GM21367 (cell line): ENCODE measurements around the gene TOPORS.
"Not testable (repeated sequence)": the region's sequence is repeated elsewhere in the genome, so short reads cannot be mapped to it uniquely, and the experiment has no call there.

Experiments used
- ATAC-seq: cut with Tn5 transposase; IDR thresholded peaks from one replicate; pipeline ENCODE4 v1.9.1; 2021; ENCODE audit not compliant: unreplicated experiment

Gene TOPORS

GRCh38 chr9:32552172-32552872 is at the start of gene TOPORS, which contains the start of gene SMIM27:
Gene TOPORS, minus strand, starts transcription at chr9:32552586. Its CDS starts 150 bp downstream, at chr9:32552436.
Gene SMIM27, plus strand, starts transcription at chr9:32552327. Its CDS starts 108 bp downstream, at chr9:32552435.
- ATAC-seq = peak; percentile 65

GRCh38 chr9:32599021-32599420 is 46.6 kb upstream of the TOPORS start:
- not testable (repeated sequence) for ATAC-seq

GRCh38 chr9:32596936-32597335 is 44.5 kb upstream of the TOPORS start:
- ATAC-seq = no peak

GRCh38 chr9:32596096-32596865 is 43.9 kb upstream of the TOPORS start:
- ATAC-seq = no peak

- ATAC-seq = no peak
These were observed 38.5 kb upstream of the TOPORS start for GRCh38 chr9:32590898-32591297.

- ATAC-seq = no peak
These were observed 38.1 kb upstream of the TOPORS start for GRCh38 chr9:32590476-32590875.

GRCh38 chr9:32589083-32589723 is 36.8 kb upstream of the TOPORS start:
- ATAC-seq = peak; percentile 65

GRCh38 chr9:32587901-32588300 is 35.5 kb upstream of the TOPORS start:
- no peak for ATAC-seq

GRCh38 chr9:32584784-32585183 is 32.4 kb upstream of the TOPORS start:
- ATAC-seq = no peak

GRCh38 chr9:32581512-32582143 is 29.2 kb upstream of the TOPORS start:
- peak; percentile 51 for ATAC-seq

GRCh38 chr9:32580631-32581300 is 28.4 kb upstream of the TOPORS start:
- ATAC-seq = no peak

GRCh38 chr9:32579706-32580331 is 27.4 kb upstream of the TOPORS start:
- ATAC-seq = no peak

- no peak for ATAC-seq
These were observed 26.6 kb upstream of the TOPORS start for GRCh38 chr9:32578976-32579375.

GRCh38 chr9:32577316-32577715 is 24.9 kb upstream of the TOPORS start:
- no peak for ATAC-seq

- ATAC-seq = no peak
These were observed 22.5 kb upstream of the TOPORS start for GRCh38 chr9:32574858-32575257.

- no peak for ATAC-seq
These were observed 21.4 kb upstream of the TOPORS start for GRCh38 chr9:32573821-32574220.

GRCh38 chr9:32572900-32573523 is 20.6 kb upstream of the TOPORS start, which contains the start of gene NDUFB6:
Gene NDUFB6, minus strand, starts transcription at chr9:32573159. Its CDS starts 99 bp downstream, at chr9:32573060.
- ATAC-seq = peak; percentile 83

- ATAC-seq = peak; percentile 89
These were observed 19.8 kb upstream of the TOPORS start for GRCh38 chr9:32571969-32572899.

GRCh38 chr9:32570262-32570661 is 17.9 kb upstream of the TOPORS start:
- ATAC-seq = no peak
